ENCODE measurements around the gene ZNHIT2.
"Not testable (repeated sequence)": the region's sequence is repeated elsewhere in the genome, so short reads cannot be mapped to it uniquely, and the experiment has no call there.

Gene ZNHIT2

DNA sequence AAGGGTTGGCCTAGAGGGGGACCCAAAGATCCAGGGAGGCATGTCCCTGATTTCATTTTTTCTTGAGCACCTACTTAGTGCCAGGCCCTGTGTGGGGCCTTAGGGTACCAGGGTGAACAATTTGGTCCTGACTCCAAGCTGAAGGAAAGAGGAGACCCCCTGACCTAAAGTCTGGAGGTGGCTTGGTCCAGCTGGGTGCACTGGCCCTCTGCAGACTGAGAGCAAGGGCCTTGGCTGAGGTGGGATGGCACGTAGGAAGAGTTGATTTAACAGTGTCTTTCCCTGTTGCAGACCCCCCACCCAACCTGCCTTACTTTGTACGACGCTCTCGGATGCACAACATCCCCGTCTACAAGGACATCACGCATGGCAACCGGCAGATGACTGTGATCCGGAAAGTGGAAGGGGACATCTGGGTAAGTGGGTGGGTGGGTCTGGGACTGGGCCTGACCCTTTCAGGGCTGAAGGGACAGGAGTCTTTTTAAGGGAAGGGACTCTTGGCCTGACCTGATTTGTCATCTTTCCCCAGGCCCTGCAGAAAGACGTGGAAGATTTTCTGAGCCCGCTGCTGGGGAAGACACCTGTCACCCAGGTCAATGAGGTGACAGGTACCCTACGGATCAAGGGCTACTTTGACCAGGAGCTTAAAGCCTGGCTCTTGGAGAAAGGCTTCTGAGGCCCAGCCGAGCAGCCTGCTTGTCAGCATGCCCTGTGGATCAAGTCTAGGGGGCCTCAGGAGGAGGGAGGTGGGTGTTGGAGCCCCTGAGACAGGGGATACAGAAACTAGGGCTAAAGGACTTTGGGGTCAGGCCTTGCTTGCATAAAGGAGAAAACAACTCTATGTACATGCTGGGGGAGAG lies 7.9 kb upstream of the ZNHIT2 start:
- peaks cover 5 to 61% (median 32%) of the 10 kb centered on the region in 11 experiments; a peak in 19 of 22 replicates for H4K20me1 ChIP-seq
- H3K9ac ChIP-seq = no peak overlapping the region; a peak in 3 of 22 replicates
- H3K4me1 ChIP-seq = peaks cover 22 to 50% (median 34%) of the 10 kb centered on the region in 10 experiments
- no peak overlapping the region for H3K4me3 ChIP-seq
- TF ChIP-seq Cebpa-rat (IDR thresholded peaks at IDR 0.05) = no peak
- H3K9me3 ChIP-seq (replicated peaks in 1 of 11) = no peaks in the 10 kb centered on the region
- H3K36me3 ChIP-seq = peaks cover 68 to 77% (median 73%) of the 10 kb centered on the region in 11 experiments
- H3K27ac ChIP-seq = no peak overlapping the region
- H3K27me3 ChIP-seq = no peaks in the 10 kb centered on the region
- H3K4me2 ChIP-seq = no peak overlapping the region

- Histone ChIP-seq H3K27me3 (no peaks in the 10 kb centered on the region), H3K4me3 (no peak overlapping the region), H3K27ac (no peak overlapping the region), H3K9me3 (replicated peaks in 1 of 11) (no peaks in the 10 kb centered on the region), H4K20me1 (peaks cover 2 to 61% (median 33%) of the 10 kb centered on the region in 11 experiments; a peak in 19 of 22 replicates), H3K9ac (peak overlapping the region in 5 of 11 experiments; percentile 5 to 25 (median 20); a peak in 2 of 22 replicates), H3K36me3 (peaks cover 68 to 78% (median 73%) of the 10 kb centered on the region in 11 experiments), H3K4me2 (peak overlapping the region in 4 of 11 experiments; percentile 3 to 86 (median 40); a peak in 5 of 22 replicates), H3K4me1 (peaks cover 29 to 50% (median 38%) of the 10 kb centered on the region in 10 experiments)
- no peak for TF ChIP-seq Cebpa-rat (IDR thresholded peaks at IDR 0.05)
Measured at GRCh38 chr11:65124480-65125196, 7.1 kb upstream of the ZNHIT2 start.

DNA sequence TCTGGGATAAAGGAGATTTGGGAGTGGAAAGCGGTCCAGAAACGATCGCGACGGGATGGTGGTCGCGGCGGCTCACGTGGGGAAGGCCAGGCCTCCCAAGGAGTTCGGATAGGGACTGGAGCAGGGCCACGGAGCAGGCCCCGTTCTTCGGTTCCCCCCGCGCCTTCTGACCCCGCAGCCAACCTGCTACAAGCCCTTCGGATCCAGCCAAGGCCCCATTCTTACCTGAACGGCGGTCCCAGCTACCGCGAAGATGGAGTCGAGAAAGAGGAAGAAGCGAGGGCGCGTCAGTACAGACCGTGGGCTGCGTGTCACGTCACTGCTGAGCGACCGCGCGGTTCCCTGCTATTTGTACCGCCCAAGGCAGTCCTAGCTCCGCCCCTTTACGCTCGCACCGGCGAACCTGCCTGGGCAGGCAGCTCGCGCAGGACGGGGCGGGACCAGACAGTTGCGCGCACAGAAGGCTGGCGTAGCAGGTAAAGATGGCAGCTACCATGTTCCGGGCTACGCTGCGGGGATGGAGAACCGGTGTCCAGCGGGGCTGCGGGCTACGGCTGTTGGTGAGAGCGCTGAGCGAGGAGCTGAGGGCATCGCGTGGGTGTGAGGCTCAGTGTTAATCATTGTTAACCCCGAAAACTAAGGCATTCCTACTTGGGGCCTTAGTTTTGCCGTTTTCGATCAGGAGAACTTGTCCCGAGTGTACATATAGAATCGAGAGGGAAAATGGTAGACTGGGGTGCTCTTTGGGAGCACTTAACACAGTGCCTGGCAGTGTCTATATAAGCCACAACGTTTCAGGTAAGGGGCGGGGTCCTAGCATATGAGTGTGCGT lies 4.6 kb upstream of the ZNHIT2 start, which contains the start of the genes FAU and MRPL49:
TSS of gene FAU (minus strand) at position 270 of the 832 bp plus-strand sequence. CDS start 321 bp downstream, outside the sequence.
TSS of gene MRPL49 (plus strand) at position 457 of the 832 bp plus-strand sequence. CDS start at position 483, 26 bp downstream.
- no peak for TF ChIP-seq Cebpa-rat (IDR thresholded peaks at IDR 0.05)
- H3K36me3 ChIP-seq = peaks cover 62 to 71% (median 66%) of the 10 kb centered on the region in 11 experiments

DNA sequence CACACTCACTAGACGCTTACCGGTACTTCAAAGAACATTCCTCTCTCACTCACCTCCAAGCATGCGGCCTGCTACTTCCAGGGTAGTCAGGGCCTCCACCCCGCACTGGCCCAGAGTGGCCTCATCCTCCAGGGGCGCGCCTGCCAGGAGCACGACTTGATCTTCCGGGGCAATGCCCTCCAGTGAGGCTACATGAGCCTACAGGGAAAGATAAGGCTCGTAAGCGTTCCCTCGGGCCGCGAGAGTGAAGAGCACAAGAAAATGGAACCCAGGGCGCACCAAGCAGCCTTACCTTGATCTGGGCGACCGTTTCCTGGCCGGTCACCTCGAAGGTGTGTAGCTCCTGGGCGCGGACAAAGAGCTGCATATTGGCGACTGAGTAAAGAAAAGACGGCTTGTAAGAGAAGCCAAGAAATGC lies 4.0 kb upstream of the ZNHIT2 start:
- peak overlapping the region; percentile 85 to 97 (median 93) for H3K27ac ChIP-seq
- H3K4me1 ChIP-seq = peaks cover 38 to 66% (median 51%) of the 10 kb centered on the region in 10 experiments
- peak overlapping the region; percentile 91 to 99 (median 94) for H3K9ac ChIP-seq
- no peaks in the 10 kb centered on the region for H3K9me3 ChIP-seq (replicated peaks in 1 of 11)
- no peak for TF ChIP-seq Cebpa-rat (IDR thresholded peaks at IDR 0.05)
- peaks cover 0 to 55% (median 31%) of the 10 kb centered on the region in 11 experiments; a peak in 17 of 22 replicates for H4K20me1 ChIP-seq
- H3K4me2 ChIP-seq = peak overlapping the region; percentile 85 to 98 (median 95)
- H3K36me3 ChIP-seq = peaks cover 56 to 67% (median 60%) of the 10 kb centered on the region in 11 experiments
- peak overlapping the region; percentile 82 to 99 (median 89) for H3K4me3 ChIP-seq
- H3K27me3 ChIP-seq = no peaks in the 10 kb centered on the region

More for the DNA sequence above, 4.6 kb upstream of the ZNHIT2 start, which contains the start of the genes FAU and MRPL49:
- no peaks in the 10 kb centered on the region for H3K9me3 ChIP-seq (replicated peaks in 1 of 11)
- peaks cover 0 to 56% (median 32%) of the 10 kb centered on the region in 11 experiments; a peak in 17 of 22 replicates for H4K20me1 ChIP-seq
- H3K4me2 ChIP-seq = peak within 1 kb of the TSS; percentile 85 to 98 (median 95)
- no peaks in the 10 kb centered on the region for H3K27me3 ChIP-seq
- H3K27ac ChIP-seq = peak within 1 kb of the TSS; percentile 85 to 97 (median 93)
- peaks cover 32 to 60% (median 46%) of the 10 kb centered on the region in 10 experiments for H3K4me1 ChIP-seq
- peak within 1 kb of the TSS; percentile 91 to 99 (median 94) for H3K9ac ChIP-seq
- H3K4me3 ChIP-seq = peak within 1 kb of the TSS; percentile 82 to 99 (median 89)

GRCh38 chr11:65120831-65121230 lies 3.3 kb upstream of the ZNHIT2 start:
- no peak for TF ChIP-seq Cebpa-rat (IDR thresholded peaks at IDR 0.05)
- H3K4me3 ChIP-seq = peak overlapping the region; percentile 82 to 99 (median 89)
- H3K9ac ChIP-seq = peak overlapping the region; percentile 91 to 99 (median 94)
- H3K36me3 ChIP-seq = peaks cover 51 to 67% (median 59%) of the 10 kb centered on the region in 11 experiments
- peak overlapping the region; percentile 85 to 98 (median 95) for H3K4me2 ChIP-seq
- H3K9me3 ChIP-seq (replicated peaks in 1 of 11) = no peaks in the 10 kb centered on the region
- peaks cover 44 to 72% (median 58%) of the 10 kb centered on the region in 10 experiments for H3K4me1 ChIP-seq
- H3K27ac ChIP-seq = peak overlapping the region; percentile 85 to 97 (median 93); a peak in 21 of 22 replicates
- no peaks in the 10 kb centered on the region for H3K27me3 ChIP-seq
- H4K20me1 ChIP-seq = peaks cover 0 to 59% (median 32%) of the 10 kb centered on the region in 11 experiments; a peak in 16 of 22 replicates

DNA sequence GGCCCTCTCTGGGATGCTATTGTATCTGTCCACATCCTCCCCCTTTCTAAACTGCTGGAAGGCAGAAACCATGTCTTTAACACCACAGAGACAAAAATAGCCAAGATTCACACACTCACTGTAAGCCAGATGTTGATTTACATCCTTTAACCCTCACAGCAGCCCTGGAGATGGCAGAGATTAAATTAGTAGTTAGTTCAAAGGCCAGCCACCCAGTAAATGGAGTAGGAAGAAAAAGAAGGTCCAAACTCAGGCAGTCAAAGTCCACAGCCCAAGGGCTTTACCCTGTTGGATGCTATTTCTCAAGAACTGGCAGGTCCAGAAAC lies 2.1 kb upstream of the ZNHIT2 start:
- peak overlapping the region; percentile 7 to 97 (median 95); a peak in 21 of 22 replicates for H3K4me2 ChIP-seq
- H3K9me3 ChIP-seq (replicated peaks in 1 of 11) = no peaks in the 10 kb centered on the region
- H4K20me1 ChIP-seq = peaks cover 0 to 64% (median 38%) of the 10 kb centered on the region in 11 experiments; a peak in 16 of 22 replicates
- H3K36me3 ChIP-seq = peaks cover 39 to 66% (median 57%) of the 10 kb centered on the region in 11 experiments
- peak overlapping the region in 4 of 11 experiments; percentile 15 to 96 (median 92); a peak in 4 of 22 replicates for H3K27ac ChIP-seq
- H3K27me3 ChIP-seq = no peaks in the 10 kb centered on the region
- H3K4me3 ChIP-seq = 0 out of 20 replicates have a peak overlapping the region, but pooled peaks of 2 of the 10 experiments have one; percentile 86 to 94
- peaks cover 53 to 81% (median 65%) of the 10 kb centered on the region in 10 experiments for H3K4me1 ChIP-seq
- no peak for TF ChIP-seq Cebpa-rat (IDR thresholded peaks at IDR 0.05)
- peak overlapping the region; percentile 91 to 99 (median 94); a peak in 21 of 22 replicates for H3K9ac ChIP-seq

- H4K20me1 ChIP-seq = peaks cover 0 to 65% (median 38%) of the 10 kb centered on the region in 11 experiments; a peak in 16 of 22 replicates
- 0 out of 22 replicates have a peak, but pooled peaks of 3 of the 11 experiments have one; percentile 9 to 23 (median 20) for TF ChIP-seq Cebpa-rat (IDR thresholded peaks at IDR 0.05)
- not testable (repeated sequence) for H3K9me3 ChIP-seq (replicated peaks in 1 of 11); H3K27me3 ChIP-seq; H3K4me3 ChIP-seq
- H3K4me1 ChIP-seq = peaks cover 55 to 81% (median 66%) of the 10 kb centered on the region in 10 experiments
- H3K27ac ChIP-seq = peak overlapping the region in 2 of 11 experiments; percentile 93 to 96; a peak in 3 of 22 replicates
- H3K36me3 ChIP-seq = peaks cover 34 to 61% (median 51%) of the 10 kb centered on the region in 11 experiments
- peak overlapping the region in 10 of 11 experiments; percentile 7 to 97 (median 94); a peak in 16 of 22 replicates for H3K4me2 ChIP-seq
- peak overlapping the region; percentile 91 to 99 (median 94); a peak in 18 of 22 replicates for H3K9ac ChIP-seq
Measured at GRCh38 chr11:65118891-65119669, 1.6 kb upstream of the ZNHIT2 start.

Data from BLaER1 treated with 17β-estradiol and CSF1 and Interleukin-3, amounts not matched to agents 10 nM and 100 nM (cell line).